Activated CD4-positive, alpha-beta T cell treated with anti-CD3 and anti-CD28 coated beads for 1 hour (primary cell): Measurements from ENCODE around the gene DLAT.
"Not testable (repeated sequence)": the region's sequence is repeated elsewhere in the genome, so short reads cannot be mapped to it uniquely, and the experiment has no call there.

ENCODE experiments used
- DNase-seq: peaks from one replicate; pipeline ENCODE4 v3.0.0-alpha.2; 2020

The DLAT gene

GRCh38 chr11:112050721-112051120 is 25.5 kb downstream of the DLAT start:
- DNase-seq = no peak

GRCh38 chr11:112051768-112052167 is 26.6 kb downstream of the DLAT start:
- DNase-seq = no peak

GRCh38 chr11:112057170-112057569 is 32.0 kb downstream of the DLAT start:
- no peak for DNase-seq

DNA sequence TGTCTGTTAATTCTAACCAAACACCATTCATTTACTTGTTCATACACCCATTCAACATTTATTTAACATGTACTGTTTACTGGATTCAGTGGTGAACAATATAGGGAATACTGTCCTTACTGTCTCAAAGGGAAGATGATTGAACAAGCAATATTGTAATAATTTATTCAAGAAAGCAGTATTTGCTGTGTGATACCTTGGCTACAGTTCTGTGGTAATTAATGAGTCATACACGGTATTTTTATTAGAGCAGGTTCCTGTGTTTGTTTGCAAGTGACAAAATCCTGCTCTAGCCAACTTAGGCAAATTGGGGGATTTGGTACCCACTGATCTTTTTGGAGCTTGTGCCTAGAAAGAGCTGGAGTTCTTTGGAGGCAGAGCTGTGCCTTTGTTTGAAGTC is 32.9 kb downstream of the DLAT start:
- DNase-seq = no peak

DNA sequence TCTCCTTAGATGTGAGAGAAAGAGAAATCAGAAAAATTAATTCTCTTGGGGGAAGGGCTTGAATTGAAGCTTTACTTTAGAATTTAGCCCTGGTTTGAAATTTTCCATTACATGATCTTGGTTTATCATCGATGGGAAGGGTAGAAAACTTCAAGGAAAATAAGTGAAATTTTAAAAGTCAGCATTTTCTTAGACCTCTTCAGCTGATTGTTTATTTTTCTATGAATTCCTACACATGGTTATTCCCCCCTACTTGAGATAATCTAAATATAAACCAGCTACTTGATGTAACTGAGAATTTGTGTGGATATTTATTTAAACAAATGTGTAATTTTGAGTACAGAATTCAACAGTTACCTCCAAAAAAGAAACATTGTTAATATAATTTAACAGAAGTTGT is 37.7 kb downstream of the DLAT start:
- no peak for DNase-seq

GRCh38 chr11:112073941-112074811 is 49.0 kb downstream of the DLAT start, which contains the start of the genes NKAPD1 and PIH1D2:
Gene NKAPD1, plus strand, starts transcription at chr11:112074299. Its CDS starts 1,276 bp downstream, at chr11:112075575.
Gene PIH1D2, minus strand, starts transcription at chr11:112074017. Its CDS starts 843 bp downstream, at chr11:112073174.
- peak; percentile 72 for DNase-seq

DNA sequence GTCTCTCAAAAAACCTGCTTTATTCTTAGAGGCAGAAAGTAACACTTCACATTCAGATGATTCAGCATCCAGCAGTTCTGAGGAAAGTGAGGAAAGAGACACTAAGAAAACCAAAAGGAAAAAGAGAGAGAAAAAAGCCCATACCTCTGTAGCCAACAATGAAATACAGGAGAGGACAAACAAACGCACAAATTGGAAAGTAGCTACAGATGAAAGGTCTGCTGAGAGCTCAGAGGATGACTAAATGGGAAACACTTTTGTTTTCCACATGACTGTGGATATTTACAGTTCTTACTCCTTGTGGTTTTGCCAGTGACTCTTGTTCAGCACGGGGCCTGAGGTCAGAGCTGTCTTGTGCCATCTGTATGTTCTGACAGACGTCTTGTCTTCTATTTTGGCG is 57.5 kb downstream of the DLAT start:
- DNase-seq = no peak

GRCh38 chr11:112085822-112086421 is 60.7 kb downstream of the DLAT start:
- DNase-seq = no peak

GRCh38 chr11:112086422-112087191 is 61.4 kb downstream of the DLAT start, which contains the start of the genes SDHD and TIMM8B:
Gene SDHD, plus strand, starts transcription at chr11:112086873. Its CDS starts 35 bp downstream, at chr11:112086908.
Gene TIMM8B, minus strand, starts transcription at chr11:112086756. Its CDS starts 33 bp downstream, at chr11:112086723.
- peak; percentile 93 for DNase-seq

DNA sequence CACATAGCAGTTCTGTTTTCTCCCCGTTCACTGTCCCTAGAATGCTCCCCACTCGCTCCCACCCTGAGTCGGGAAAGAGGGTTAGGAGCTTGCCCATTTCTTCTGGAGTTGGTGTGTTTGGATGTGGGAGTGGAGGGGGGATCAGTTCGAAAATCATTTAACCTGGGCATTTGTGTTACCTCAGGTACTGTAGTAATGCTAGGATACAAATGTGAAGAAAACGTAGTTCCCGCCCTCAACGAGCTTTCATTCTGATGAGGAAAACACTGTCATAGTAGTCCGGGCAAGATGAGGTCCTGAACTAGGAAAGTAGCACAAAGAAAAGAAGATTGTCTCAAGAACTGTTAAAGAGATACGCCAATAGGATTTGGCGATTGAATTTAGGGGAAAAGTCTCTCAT is 62.0 kb downstream of the DLAT start:
- no peak for DNase-seq

DNA sequence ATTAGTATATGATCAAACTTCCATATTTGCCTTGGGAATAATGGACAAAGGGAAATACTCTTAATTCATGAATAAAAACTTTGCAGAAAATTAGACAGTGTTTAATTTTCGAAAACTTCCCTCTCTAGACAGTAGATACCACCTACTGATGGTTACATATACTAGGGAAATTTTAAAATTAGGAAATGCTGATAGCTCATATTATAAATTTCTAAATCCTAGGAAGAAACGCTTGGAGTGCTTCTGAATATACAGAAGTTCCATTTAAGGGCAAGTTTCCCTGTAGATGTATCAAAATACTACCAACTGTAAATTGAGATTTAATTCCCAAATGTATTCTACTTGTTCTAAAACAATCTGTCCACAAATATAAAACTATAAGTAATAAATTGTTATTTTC is 70.1 kb downstream of the DLAT start:
- not testable (repeated sequence) for DNase-seq

DNA sequence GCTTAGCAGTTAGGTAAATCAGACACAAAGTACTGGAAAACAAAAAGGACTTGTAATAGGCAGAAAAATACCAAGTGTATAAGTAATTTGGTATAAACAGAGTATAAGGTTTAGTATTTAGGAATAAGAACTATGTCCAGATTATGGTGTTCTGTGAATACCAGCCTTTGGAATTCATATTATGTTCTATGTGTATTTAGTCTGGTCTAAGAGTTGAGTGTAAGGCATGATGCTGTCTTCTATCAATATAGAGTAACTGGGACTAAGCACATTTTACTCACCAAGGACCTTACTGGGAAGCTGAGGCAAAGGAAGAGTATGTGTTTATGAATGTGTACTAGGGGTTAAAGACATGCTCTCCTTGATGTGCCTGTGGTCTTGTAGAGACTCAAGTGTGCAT is 71.0 kb downstream of the DLAT start:
- no peak for DNase-seq

- DNase-seq = no peak
These were observed 72.7 kb downstream of the DLAT start for GRCh38 chr11:112097734-112098528.

- no peak for DNase-seq
These were observed 75.3 kb downstream of the DLAT start for GRCh38 chr11:112100462-112100861.

DNA sequence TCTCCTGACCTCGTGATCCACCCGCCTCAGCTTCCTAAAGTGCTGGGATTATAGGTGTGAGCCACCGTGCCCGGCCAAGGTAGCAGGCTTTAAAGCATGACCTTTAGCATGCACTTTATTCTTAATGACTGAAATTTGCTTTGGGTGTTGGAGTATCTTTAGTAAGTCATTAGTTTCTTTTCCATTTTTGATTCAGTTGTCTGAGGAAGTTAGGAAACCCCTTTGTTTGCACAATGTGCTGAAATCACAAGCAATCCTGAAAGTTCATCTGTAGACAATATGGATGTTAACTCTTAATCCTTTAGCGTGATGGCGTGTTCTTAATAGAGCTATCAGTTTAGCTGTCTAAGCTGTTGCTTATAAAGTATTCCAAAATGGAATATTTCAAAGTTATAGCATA is 78.2 kb downstream of the DLAT start:
- no peak for DNase-seq

DNA sequence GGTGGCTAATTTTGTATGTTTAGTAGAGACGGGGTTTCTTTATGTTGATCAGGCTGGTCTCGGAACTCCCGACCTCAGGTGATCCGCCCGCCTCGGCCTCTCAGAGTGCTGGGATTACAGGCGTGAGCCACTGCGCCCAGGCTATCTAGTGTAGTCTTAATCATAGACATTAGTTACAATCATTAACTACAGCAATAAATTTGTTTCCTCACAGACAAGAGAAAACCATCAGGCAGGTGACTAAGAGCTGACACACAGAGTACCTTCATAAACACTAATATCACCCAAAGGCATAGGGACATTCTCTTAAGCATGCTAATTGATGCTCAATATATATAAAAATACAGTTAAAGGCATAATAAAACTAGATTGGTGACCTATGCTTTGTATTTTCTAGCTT is 80.9 kb downstream of the DLAT start:
- DNase-seq = no peak
